Muscle layer of duodenum (tissue), 2 donors: ENCODE measurements around the gene TMEM60.
"Not testable (repeated sequence)": the region's sequence is repeated elsewhere in the genome, so short reads cannot be mapped to it uniquely, and the experiment has no call there.

ENCODE experiments used
- H3K27ac ChIP-seq: one replicate; pipeline ENCODE4 v1.7.0; 2013; ENCODE audit warnings: mild to moderate bottlenecking, low read length
- H3K27me3 ChIP-seq: one replicate; pipeline ENCODE4 v1.7.0; 2013; ENCODE audit warnings: low read depth, mild to moderate bottlenecking, control low read depth, low read length
- H3K36me3 ChIP-seq, 2 donors: one replicate each; pipeline ENCODE4 v1.7.0; 2013; ENCODE audit warnings: low read length in 2 of 2, control low read depth in 1 of 2, mild to moderate bottlenecking in 1 of 2; ENCODE audit not compliant: insufficient read depth in 2 of 2, control insufficient read depth in 1 of 2
- H3K4me1 ChIP-seq, 2 donors: one replicate each; pipeline ENCODE4 v1.7.0; 2013; ENCODE audit warnings: low read length in 2 of 2, mild to moderate bottlenecking in 2 of 2, control low read depth in 1 of 2, moderate library complexity in 1 of 2; ENCODE audit not compliant: insufficient read depth in 2 of 2, control insufficient read depth in 1 of 2
- H3K4me3 ChIP-seq, 2 donors: one replicate each; pipeline ENCODE4 v1.7.0; 2013; ENCODE audit warnings: low read length in 2 of 2, low read depth in 1 of 2, mild to moderate bottlenecking in 1 of 2
- H3K9me3 ChIP-seq, 2 donors: one replicate each; pipeline ENCODE4 v1.7.0; 2013; ENCODE audit warnings: low read length in 2 of 2, control low read depth in 1 of 2, mild to moderate bottlenecking in 1 of 2; ENCODE audit not compliant: control insufficient read depth in 1 of 2
- donor health status: healthy.

Gene TMEM60

GRCh38 chr7:77798394-77799077 lies at the start of gene TMEM60, which contains the start of gene PHTF2:
Gene TMEM60 (minus strand): TSS chr7:77798434. CDS start chr7:77794373, 4,061 bp downstream.
Gene PHTF2 (plus strand): TSS chr7:77798773.
- peak within 1 kb of the TSS; percentile 83 to 93 for H3K4me3 ChIP-seq
- H3K4me1 ChIP-seq: peaks cover 14 to 23% of the 10 kb centered on the region in 2 donors
- H3K9me3 ChIP-seq: no peaks in the 10 kb centered on the region
- peaks cover 4 to 6% of the 10 kb centered on the region in 2 donors for H3K36me3 ChIP-seq
- H3K27ac ChIP-seq: peak within 1 kb of the TSS; percentile 88
- no peaks in the 10 kb centered on the region for H3K27me3 ChIP-seq

- no peaks in the 10 kb centered on the region for H3K4me1 ChIP-seq
- no peak overlapping the region for H3K27ac ChIP-seq
- peaks cover 0 to 4% of the 10 kb centered on the region in 2 donors for H3K36me3 ChIP-seq
- no peak overlapping the region for H3K4me3 ChIP-seq
- no peaks in the 10 kb centered on the region for H3K27me3 ChIP-seq
- H3K9me3 ChIP-seq: no peaks in the 10 kb centered on the region
Observed at GRCh38 chr7:77846317-77847092, 48.3 kb upstream of the TMEM60 start.

- Histone ChIP-seq H3K27ac (no peak overlapping the region), H3K36me3 (peaks cover 0 to 3% of the 10 kb centered on the region in 2 donors), H3K27me3 (no peaks in the 10 kb centered on the region), H3K4me1 (no peaks in the 10 kb centered on the region), H3K4me3 (no peak overlapping the region), H3K9me3 (no peaks in the 10 kb centered on the region)
Observed at GRCh38 chr7:77843194-77843593, 45.0 kb upstream of the TMEM60 start.

GRCh38 chr7:77839919-77840318 lies 41.7 kb upstream of the TMEM60 start:
- H3K4me3 ChIP-seq: no peak overlapping the region
- H3K9me3 ChIP-seq: no peaks in the 10 kb centered on the region
- H3K4me1 ChIP-seq: no peaks in the 10 kb centered on the region
- H3K27me3 ChIP-seq: no peaks in the 10 kb centered on the region
- no peaks in the 10 kb centered on the region for H3K36me3 ChIP-seq
- no peak overlapping the region for H3K27ac ChIP-seq

- Histone ChIP-seq H3K4me1 (no peaks in the 10 kb centered on the region), H3K27ac (no peak overlapping the region), H3K9me3 (no peaks in the 10 kb centered on the region), H3K4me3 (no peak overlapping the region), H3K36me3 (no peaks in the 10 kb centered on the region), H3K27me3 (no peaks in the 10 kb centered on the region)
Observed at GRCh38 chr7:77838929-77839491, 40.8 kb upstream of the TMEM60 start.

GRCh38 chr7:77837966-77838365 lies 39.7 kb upstream of the TMEM60 start:
- Histone ChIP-seq H3K4me3 (no peak overlapping the region), H3K36me3 (no peaks in the 10 kb centered on the region), H3K27ac (no peak overlapping the region), H3K4me1 (no peaks in the 10 kb centered on the region), H3K9me3 (no peaks in the 10 kb centered on the region), H3K27me3 (no peaks in the 10 kb centered on the region)

GRCh38 chr7:77837275-77837674 lies 39.0 kb upstream of the TMEM60 start:
- no peaks in the 10 kb centered on the region for H3K27me3 ChIP-seq
- H3K36me3 ChIP-seq: no peaks in the 10 kb centered on the region
- no peak overlapping the region for H3K4me3 ChIP-seq
- no peaks in the 10 kb centered on the region for H3K4me1 ChIP-seq
- no peak overlapping the region for H3K27ac ChIP-seq
- no peaks in the 10 kb centered on the region for H3K9me3 ChIP-seq

GRCh38 chr7:77836425-77836824 lies 38.2 kb upstream of the TMEM60 start:
- H3K4me3 ChIP-seq, H3K4me1 ChIP-seq, H3K27ac ChIP-seq, H3K36me3 ChIP-seq, H3K9me3 ChIP-seq, H3K27me3 ChIP-seq: not testable (repeated sequence)

- Histone ChIP-seq H3K4me3 (no peak overlapping the region), H3K9me3 (no peaks in the 10 kb centered on the region), H3K4me1 (no peaks in the 10 kb centered on the region), H3K36me3 (no peaks in the 10 kb centered on the region), H3K27me3 (no peaks in the 10 kb centered on the region), H3K27ac (no peak overlapping the region)
Observed at GRCh38 chr7:77833136-77833535, 34.9 kb upstream of the TMEM60 start.

- no peak overlapping the region for H3K4me3 ChIP-seq
- no peaks in the 10 kb centered on the region for H3K4me1 ChIP-seq
- H3K27ac ChIP-seq: no peak overlapping the region
Observed at GRCh38 chr7:77831953-77832352, 33.7 kb upstream of the TMEM60 start.

GRCh38 chr7:77831481-77831880 lies 33.2 kb upstream of the TMEM60 start:
- no peaks in the 10 kb centered on the region for H3K27me3 ChIP-seq
- H3K4me3 ChIP-seq: no peak overlapping the region
- no peaks in the 10 kb centered on the region for H3K9me3 ChIP-seq
- H3K36me3 ChIP-seq: no peaks in the 10 kb centered on the region
- H3K27ac ChIP-seq: no peak overlapping the region
- no peaks in the 10 kb centered on the region for H3K4me1 ChIP-seq

More at GRCh38 chr7:77831953-77832352, 33.7 kb upstream of the TMEM60 start:
- Histone ChIP-seq H3K36me3 (no peaks in the 10 kb centered on the region), H3K27me3 (no peaks in the 10 kb centered on the region), H3K9me3 (no peaks in the 10 kb centered on the region)
